Caco-2 (cell line): ENCODE measurements around the gene POLR3H. TPM values are rescaled to one million over a fixed set of nuclear protein-coding genes. Genes with fewer than 3 reads are reported as not detected.
A peak's percentile ranks its signal among the peaks of the same experiment; 100 is the strongest.

Source experiments
- BruUV-seq: library from RNA; stranded (reverse); fragments of 400-500 nt; replicated peaks from 2 replicates; lab custom pipeline; 2021; lab: Mats Ljungman, UMichigan
- CTCF ChIA-PET: fragments of 300-600 bp; sonication (Branson Sonifier 250); formaldehyde crosslinking; loops from one replicate; lab custom pipeline; 2022; ENCODE audit warnings: antibody characterized with exemption; lab: Charles Lee
- POLR2A ChIA-PET: fragments of 300-600 bp; sonication (Branson Sonifier 250); formaldehyde crosslinking; loops from one replicate; lab custom pipeline; 2022; ENCODE audit warnings: antibody characterized with exemption; lab: Charles Lee
- DNase-seq, 2 experiments: peaks; one replicate each; pipeline versions ENCODE4 v3.0.0 to v3.0.0-alpha.2; 2020 to 2022
- H3K27me3 ChIP-seq: replicated peaks from 2 replicates; pipeline ENCODE4 v1.6.0; 2011; ENCODE audit warnings: low read length; ENCODE audit not compliant: control insufficient read depth, insufficient read depth
- H3K36me3 ChIP-seq: 2 replicates; pipeline ENCODE4 v1.5.1; 2011; ENCODE audit warnings: low read length; ENCODE audit not compliant: control insufficient read depth, insufficient read depth
- H3K4me1 ChIP-seq: fragments of 250-450 bp; sonication (Bioruptor Pico); 2 replicates; pipeline ENCODE4 v1.5.1; 2020; ENCODE audit warnings: mild to moderate bottlenecking
- H3K4me3 ChIP-seq: 2 replicates; pipeline ENCODE4 v1.5.1; 2011; ENCODE audit warnings: low read depth, mild to moderate bottlenecking, control low read depth, low read length
- H3K9me3 ChIP-seq: fragments of 250-450 bp; sonication (Bioruptor Pico); 2 replicates; pipeline ENCODE4 v1.5.1; 2020; ENCODE audit warnings: mild to moderate bottlenecking, moderate library complexity
- H3K27ac Mint-ChIP-seq: one replicate; pipeline ENCODE4 v1.8.0; 2022; ENCODE audit warnings: mixed read lengths; ENCODE audit not compliant: unreplicated experiment
- H3K27me3 Mint-ChIP-seq: one replicate; pipeline ENCODE4 v1.8.0; 2022; ENCODE audit warnings: mixed read lengths; ENCODE audit not compliant: insufficient read depth, unreplicated experiment
- H3K36me3 Mint-ChIP-seq: one replicate; pipeline ENCODE4 v1.8.0; 2022; ENCODE audit warnings: mild to moderate bottlenecking, mixed read lengths; ENCODE audit not compliant: insufficient read depth, unreplicated experiment
- H3K4me1 Mint-ChIP-seq: one replicate; pipeline ENCODE4 v1.8.0; 2022; ENCODE audit warnings: low read depth, mixed read lengths; ENCODE audit not compliant: unreplicated experiment
- H3K4me3 Mint-ChIP-seq: one replicate; pipeline ENCODE4 v1.8.0; 2022; ENCODE audit warnings: mild to moderate bottlenecking, moderate library complexity, mixed read lengths; ENCODE audit not compliant: unreplicated experiment
- H3K9me3 Mint-ChIP-seq: one replicate; pipeline ENCODE4 v1.8.0; 2022; ENCODE audit warnings: mixed read lengths; ENCODE audit not compliant: unreplicated experiment
- intact Hi-C: fragments of 100-400 bp; cut with micrococcal nuclease; formaldehyde crosslinking; loops from one replicate; pipeline ENCODE4 v1.10.0; 2022; ENCODE audit not compliant: unreplicated experiment
- total RNA-seq: library from RNA; stranded (reverse); gene quantifications from 2 replicates; pipeline ENCODE4 v1.2.3, GENCODE V29; 2022
- TF ChIP-seq, protein P1 (sequence below), 2 experiments: fragments of 200-600 bp in 1 of 2; IDR thresholded peaks; 1 replicate in 1 of 2; 2 replicates in 1 of 2; pipeline versions ENCODE4 v1.5.1 to v1.8.0; 2011 to 2022; ENCODE audit warnings: antibody characterized with exemption in 1 of 2, control low read depth in 1 of 2, inconsistent platforms in 1 of 2, low read depth in 1 of 2, low read length in 1 of 2, mild to moderate bottlenecking in 1 of 2, moderate library complexity in 1 of 2; ENCODE audit not compliant: insufficient read depth in 1 of 2, severe bottlenecking in 1 of 2, unreplicated experiment in 1 of 2

The POLR3H gene
- total RNA-seq, 1 experiment from 2014 or later, result 42.2 TPM

DNA sequence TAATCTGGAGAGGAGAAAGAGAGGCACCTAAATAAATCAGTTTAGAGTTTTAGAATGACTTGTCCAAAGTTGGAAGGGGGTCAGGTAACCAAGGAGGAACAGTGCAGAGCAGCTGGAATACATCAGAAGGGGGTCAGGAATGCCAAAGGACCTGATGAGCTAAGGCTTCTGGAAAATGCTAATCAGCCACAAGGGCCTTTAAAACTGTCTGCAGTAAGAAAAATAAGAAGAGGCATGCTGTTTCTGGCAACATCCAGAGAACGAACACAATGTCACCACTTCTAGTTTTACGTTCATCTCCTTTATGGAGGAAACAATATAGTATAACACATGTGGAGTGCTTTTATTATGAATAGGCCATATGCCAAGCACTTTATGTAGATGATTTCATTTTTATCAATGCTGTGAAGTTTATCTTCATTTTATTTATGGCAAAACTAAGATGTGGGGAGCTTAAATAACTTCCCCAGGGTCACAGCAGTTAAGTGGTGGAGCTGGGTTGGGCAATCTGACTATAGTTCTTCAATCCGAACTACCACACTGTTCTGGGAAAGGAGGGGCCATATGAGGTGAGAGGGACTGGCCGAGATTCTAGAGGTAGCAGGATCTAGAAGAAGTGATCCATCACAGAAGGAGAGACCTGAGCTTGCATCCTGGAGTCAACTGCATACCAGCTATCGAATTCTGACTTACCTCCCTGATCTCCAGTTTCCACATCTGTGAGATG, 52.7 kb downstream of the POLR3H start:
- no peak overlapping the region for H3K27ac Mint-ChIP-seq
- H3K4me3 Mint-ChIP-seq, result no peak overlapping the region
- Histone ChIP-seq H3K4me3 (no peak overlapping the region), H3K36me3 (no peaks in the 10 kb centered on the region), H3K4me1 (peaks cover 20% of the 10 kb centered on the region), H3K27me3 (no peaks in the 10 kb centered on the region), H3K9me3 (no peaks in the 10 kb centered on the region)
- no peak for DNase-seq
- intact Hi-C loops, result no loop called here
- BruUV-seq, result no TSS peak
- H3K4me1 Mint-ChIP-seq, result peaks cover 16% of the 10 kb centered on the region
- CTCF ChIA-PET, result no interaction called here
- no peaks in the 10 kb centered on the region for H3K27me3 Mint-ChIP-seq
- TF ChIP-seq, protein P1, sequence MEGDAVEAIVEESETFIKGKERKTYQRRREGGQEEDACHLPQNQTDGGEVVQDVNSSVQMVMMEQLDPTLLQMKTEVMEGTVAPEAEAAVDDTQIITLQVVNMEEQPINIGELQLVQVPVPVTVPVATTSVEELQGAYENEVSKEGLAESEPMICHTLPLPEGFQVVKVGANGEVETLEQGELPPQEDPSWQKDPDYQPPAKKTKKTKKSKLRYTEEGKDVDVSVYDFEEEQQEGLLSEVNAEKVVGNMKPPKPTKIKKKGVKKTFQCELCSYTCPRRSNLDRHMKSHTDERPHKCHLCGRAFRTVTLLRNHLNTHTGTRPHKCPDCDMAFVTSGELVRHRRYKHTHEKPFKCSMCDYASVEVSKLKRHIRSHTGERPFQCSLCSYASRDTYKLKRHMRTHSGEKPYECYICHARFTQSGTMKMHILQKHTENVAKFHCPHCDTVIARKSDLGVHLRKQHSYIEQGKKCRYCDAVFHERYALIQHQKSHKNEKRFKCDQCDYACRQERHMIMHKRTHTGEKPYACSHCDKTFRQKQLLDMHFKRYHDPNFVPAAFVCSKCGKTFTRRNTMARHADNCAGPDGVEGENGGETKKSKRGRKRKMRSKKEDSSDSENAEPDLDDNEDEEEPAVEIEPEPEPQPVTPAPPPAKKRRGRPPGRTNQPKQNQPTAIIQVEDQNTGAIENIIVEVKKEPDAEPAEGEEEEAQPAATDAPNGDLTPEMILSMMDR (IDR thresholded peaks at IDR 0.05; ENCODE audit: insufficient read depth in 1 of 2, low read depth in 1 of 2, low read length in 1 of 2, severe bottlenecking in 1 of 2, unreplicated experiment in 1 of 2), result no peak
- H3K9me3 Mint-ChIP-seq, result no peaks in the 10 kb centered on the region
- POLR2A ChIA-PET, result interaction anchor here (0.8 to 1.0 kb wide), 2 partner anchors 43 to 110 kb away, joined by 3 to 8 read pairs; partner anchors contain the start of gene TEF
- H3K36me3 Mint-ChIP-seq, result no peaks in the 10 kb centered on the region

DNA sequence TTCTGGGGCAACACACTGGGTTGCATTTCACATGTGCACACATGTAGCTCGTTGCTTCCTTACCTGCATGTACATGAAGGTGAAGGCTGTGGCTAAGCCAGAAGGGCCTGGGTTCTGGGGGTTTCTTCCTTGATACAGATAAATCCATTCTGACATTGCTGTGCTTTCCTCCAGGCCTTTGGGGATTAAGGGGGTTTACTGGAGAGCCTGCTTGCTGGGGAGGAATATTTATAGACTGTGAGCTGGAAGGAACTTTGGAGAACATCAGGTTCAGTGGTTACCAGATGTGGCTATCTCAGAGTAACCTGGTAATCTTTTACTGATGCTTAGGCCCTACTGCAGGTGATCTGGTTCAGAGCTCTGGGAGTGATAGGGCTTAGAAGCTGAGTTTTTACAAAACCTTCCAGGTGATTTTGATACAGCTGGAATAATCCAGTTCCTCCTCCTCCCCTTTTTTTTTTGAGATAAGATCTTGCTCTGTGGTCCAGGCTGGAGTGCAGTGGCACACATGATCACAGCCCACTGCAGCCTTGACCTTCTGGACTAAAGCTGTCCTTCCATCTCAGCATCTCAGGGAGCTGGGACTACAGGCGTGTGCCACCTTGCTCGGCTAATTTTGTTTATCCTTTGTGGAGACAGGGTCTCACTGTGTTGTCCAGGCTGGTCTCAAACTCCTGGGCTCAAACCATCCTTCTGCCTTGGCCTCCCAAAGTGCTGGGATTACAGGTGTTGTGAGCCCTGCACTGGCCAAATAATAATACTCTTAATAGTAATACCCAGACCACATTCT, 55.5 kb downstream of the POLR3H start:
- no peaks in the 10 kb centered on the region for H3K36me3 Mint-ChIP-seq
- no peak overlapping the region for H3K4me3 Mint-ChIP-seq
- CTCF ChIA-PET, result interaction anchor here (0.6 kb wide), 1 partner anchor 54 kb away, joined by 3 read pairs; no protein-coding TSS in a partner anchor

DNA sequence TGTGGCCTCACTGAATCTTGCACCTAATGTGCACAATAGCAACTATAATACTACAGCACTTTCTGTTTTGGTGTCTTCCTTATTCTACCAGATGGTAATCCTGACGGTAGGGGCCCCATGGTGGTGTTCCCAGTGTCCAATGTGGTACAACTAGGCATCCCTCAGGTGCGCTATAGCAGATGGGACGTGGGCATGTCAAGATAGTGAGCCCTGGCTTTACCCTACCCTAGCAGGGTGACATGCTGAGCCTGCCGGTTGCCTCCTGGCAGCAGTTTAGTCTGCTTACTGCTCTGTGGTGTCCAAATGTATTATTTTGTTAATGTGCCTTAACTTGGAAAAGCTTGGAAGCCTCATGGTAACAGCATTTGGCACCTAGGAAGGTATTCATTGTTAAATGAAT, 56.2 kb downstream of the POLR3H start:
- Mint-ChIP-seq H3K4me3 (no peak overlapping the region), H3K4me1 (peaks cover 16% of the 10 kb centered on the region), H3K9me3 (no peaks in the 10 kb centered on the region), H3K27ac (no peak overlapping the region), H3K27me3 (no peaks in the 10 kb centered on the region), H3K36me3 (no peaks in the 10 kb centered on the region)
- H3K9me3 ChIP-seq, result no peaks in the 10 kb centered on the region
- H3K27me3 ChIP-seq, result no peaks in the 10 kb centered on the region
- intact Hi-C loops, result no loop called here
- TF ChIP-seq, protein P1 (IDR thresholded peaks at IDR 0.05; ENCODE audit: insufficient read depth in 1 of 2, low read depth in 1 of 2, low read length in 1 of 2, severe bottlenecking in 1 of 2, unreplicated experiment in 1 of 2), result no peak
- DNase-seq, result no peak
- POLR2A ChIA-PET, result no interaction called here
- BruUV-seq, result no TSS peak
- CTCF ChIA-PET, result no interaction called here
- peaks cover 26% of the 10 kb centered on the region for H3K4me1 ChIP-seq
- H3K4me3 ChIP-seq, result no peak overlapping the region
- no peaks in the 10 kb centered on the region for H3K36me3 ChIP-seq

More for the DNA sequence above, 55.5 kb downstream of the POLR3H start:
- Histone ChIP-seq H3K27me3 (no peaks in the 10 kb centered on the region), H3K4me3 (no peak overlapping the region), H3K4me1 (peaks cover 26% of the 10 kb centered on the region), H3K36me3 (no peaks in the 10 kb centered on the region), H3K9me3 (no peaks in the 10 kb centered on the region)
- DNase-seq, result no peak
- H3K9me3 Mint-ChIP-seq, result no peaks in the 10 kb centered on the region
- TF ChIP-seq, protein P1 (IDR thresholded peaks at IDR 0.05; ENCODE audit: insufficient read depth in 1 of 2, low read depth in 1 of 2, low read length in 1 of 2, severe bottlenecking in 1 of 2, unreplicated experiment in 1 of 2), result no peak
- H3K4me1 Mint-ChIP-seq, result peaks cover 16% of the 10 kb centered on the region
- peak overlapping the region; percentile 46 for H3K27ac Mint-ChIP-seq
- POLR2A ChIA-PET, result interaction anchor here (0.5 to 0.6 kb wide), 2 partner anchors 459 to 795 kb away, joined by 3 to 4 read pairs; no protein-coding TSS in a partner anchor
- intact Hi-C loops, result no loop called here
- H3K27me3 Mint-ChIP-seq, result no peaks in the 10 kb centered on the region
- BruUV-seq, result no TSS peak
